GM12872 (cell line): ENCODE results near the gene L1TD1.

Experiments
- CTCF ChIP-seq: IDR thresholded peaks from 3 replicates; pipeline ENCODE4 v1.5.1; 2011; ENCODE audit warnings: low read depth, mild to moderate bottlenecking, low read length, moderate library complexity; ENCODE audit not compliant: insufficient read depth

The L1TD1 gene

GRCh38 chr1:62198069-62198780, 3.6 kb downstream of the L1TD1 start:
- no peak for TF ChIP-seq CTCF

- TF ChIP-seq CTCF: no peak
Observed at GRCh38 chr1:62198781-62199125, 4.1 kb downstream of the L1TD1 start.

GRCh38 chr1:62207187-62207586, 12.5 kb downstream of the L1TD1 start:
- no peak for TF ChIP-seq CTCF

- no peak for TF ChIP-seq CTCF
Observed at GRCh38 chr1:62208087-62208486, 13.4 kb downstream of the L1TD1 start.

GRCh38 chr1:62208970-62209369, 14.3 kb downstream of the L1TD1 start:
- TF ChIP-seq CTCF: no peak

- TF ChIP-seq CTCF: no peak
Observed at GRCh38 chr1:62209931-62210595, 15.4 kb downstream of the L1TD1 start.

GRCh38 chr1:62210960-62211359, 16.3 kb downstream of the L1TD1 start:
- TF ChIP-seq CTCF: no peak
